OCI-M1 (cell line): ENCODE measurements around the gene NCAPG.

Experiments used
- DNase-seq: peaks from one replicate; lab custom pipeline; 2025; lab: John Stamatoyannopoulos, UW

NCAPG gene

GRCh38 chr4:17810260-17811077 is at the start of gene NCAPG, which contains the start of gene DCAF16:
Gene NCAPG, plus strand, starts transcription at chr4:17810979. Its CDS starts 99 bp downstream, at chr4:17811078.
Gene DCAF16, minus strand, starts transcription at chr4:17810757. Its CDS starts 6,616 bp downstream, at chr4:17804141.
- DNase-seq = peak; percentile 99

- no peak for DNase-seq
These were observed 49.7 kb upstream of the NCAPG start for GRCh38 chr4:17761062-17761461.

- peak; percentile 21 for DNase-seq
These were observed 48.1 kb upstream of the NCAPG start for GRCh38 chr4:17762726-17763125.

- no peak for DNase-seq
These were observed 47.4 kb upstream of the NCAPG start for GRCh38 chr4:17763416-17763815.

- no peak for DNase-seq
These were observed 46.8 kb upstream of the NCAPG start for GRCh38 chr4:17763931-17764330.

GRCh38 chr4:17765514-17766286 is 45.1 kb upstream of the NCAPG start:
- DNase-seq = no peak

GRCh38 chr4:17766826-17767458 is 43.8 kb upstream of the NCAPG start:
- no peak for DNase-seq

- no peak for DNase-seq
These were observed 41.2 kb upstream of the NCAPG start for GRCh38 chr4:17769406-17770174.

GRCh38 chr4:17770845-17771244 is 39.9 kb upstream of the NCAPG start:
- peak; percentile 55 for DNase-seq

GRCh38 chr4:17771284-17771908 is 39.4 kb upstream of the NCAPG start:
- DNase-seq = no peak

GRCh38 chr4:17773135-17773698 is 37.6 kb upstream of the NCAPG start:
- no peak for DNase-seq

GRCh38 chr4:17778431-17778830 is 32.3 kb upstream of the NCAPG start:
- DNase-seq = no peak

GRCh38 chr4:17780501-17781299 is 30.1 kb upstream of the NCAPG start:
- DNase-seq = no peak

- no peak for DNase-seq
These were observed 29.2 kb upstream of the NCAPG start, which contains the start of gene FAM184B for GRCh38 chr4:17781300-17782287. Gene FAM184B, minus strand, starts transcription at chr4:17781621. Its CDS starts 322 bp downstream, at chr4:17781299.

GRCh38 chr4:17785858-17786257 is 24.9 kb upstream of the NCAPG start:
- no peak for DNase-seq

- DNase-seq = no peak
These were observed 24.2 kb upstream of the NCAPG start for GRCh38 chr4:17786567-17786966.

- DNase-seq = no peak
These were observed 23.5 kb upstream of the NCAPG start for GRCh38 chr4:17787315-17787714.

GRCh38 chr4:17788956-17789355 is 21.8 kb upstream of the NCAPG start:
- DNase-seq = no peak

GRCh38 chr4:17794730-17795129 is 16.0 kb upstream of the NCAPG start:
- DNase-seq = no peak
